ENCODE measurements around the gene ZNF334. TPM values are rescaled to one million over a fixed set of nuclear protein-coding genes. Genes with fewer than 3 reads are reported as not detected.

The ZNF334 gene
- total RNA-seq, 1 experiment from 2014 or later, result 19.5 TPM

DNA sequence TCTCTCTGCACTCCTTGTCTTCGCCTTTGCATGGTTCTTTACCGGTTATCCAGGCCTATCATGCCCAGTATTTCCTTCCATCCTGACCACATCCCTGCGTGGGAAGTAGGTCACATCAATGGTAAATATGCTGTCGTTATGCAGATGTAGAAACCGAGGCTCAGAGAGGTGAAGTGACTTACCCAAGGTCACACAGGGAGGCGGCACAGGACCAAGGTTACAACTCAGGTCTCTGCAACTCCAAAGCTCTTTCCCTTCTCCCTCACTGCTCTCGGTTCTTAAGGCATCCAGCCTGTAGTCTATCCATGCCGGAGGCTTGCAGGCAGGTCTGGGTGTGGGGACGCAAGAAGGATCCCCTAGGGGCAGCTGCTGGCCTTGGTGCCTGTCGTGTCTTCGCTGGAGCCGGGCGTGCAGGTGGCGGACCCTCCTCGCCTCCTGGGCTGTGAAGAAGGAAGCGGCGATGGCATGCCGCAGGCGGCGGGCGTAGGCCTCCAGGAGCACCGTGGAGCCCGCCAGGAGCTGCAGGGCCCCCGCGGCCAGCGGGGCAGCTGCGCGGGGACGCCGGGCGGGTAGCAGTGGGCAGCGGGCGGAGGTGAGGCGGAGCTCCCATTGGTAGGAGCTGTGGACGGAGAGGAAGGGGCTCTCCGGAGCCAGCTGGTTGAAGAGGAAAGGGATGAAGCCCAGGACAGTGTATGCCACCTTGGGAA, 28.0 kb upstream of the ZNF334 start:
- H3K4me3 Mint-ChIP-seq, result no peak overlapping the region
- H3K23ac ChIP-seq (ENCODE audit: insufficient read length, low read depth, low read length), result no peak overlapping the region
- no peak overlapping the region for H2BK12ac ChIP-seq (ENCODE audit: insufficient read length, low read depth, low read length)
- DNase-seq, result peak; percentile 45
- TF ChIP-seq, protein P1, sequence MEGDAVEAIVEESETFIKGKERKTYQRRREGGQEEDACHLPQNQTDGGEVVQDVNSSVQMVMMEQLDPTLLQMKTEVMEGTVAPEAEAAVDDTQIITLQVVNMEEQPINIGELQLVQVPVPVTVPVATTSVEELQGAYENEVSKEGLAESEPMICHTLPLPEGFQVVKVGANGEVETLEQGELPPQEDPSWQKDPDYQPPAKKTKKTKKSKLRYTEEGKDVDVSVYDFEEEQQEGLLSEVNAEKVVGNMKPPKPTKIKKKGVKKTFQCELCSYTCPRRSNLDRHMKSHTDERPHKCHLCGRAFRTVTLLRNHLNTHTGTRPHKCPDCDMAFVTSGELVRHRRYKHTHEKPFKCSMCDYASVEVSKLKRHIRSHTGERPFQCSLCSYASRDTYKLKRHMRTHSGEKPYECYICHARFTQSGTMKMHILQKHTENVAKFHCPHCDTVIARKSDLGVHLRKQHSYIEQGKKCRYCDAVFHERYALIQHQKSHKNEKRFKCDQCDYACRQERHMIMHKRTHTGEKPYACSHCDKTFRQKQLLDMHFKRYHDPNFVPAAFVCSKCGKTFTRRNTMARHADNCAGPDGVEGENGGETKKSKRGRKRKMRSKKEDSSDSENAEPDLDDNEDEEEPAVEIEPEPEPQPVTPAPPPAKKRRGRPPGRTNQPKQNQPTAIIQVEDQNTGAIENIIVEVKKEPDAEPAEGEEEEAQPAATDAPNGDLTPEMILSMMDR (conservative IDR thresholded peaks at IDR 0.05), result no peak
- no peak overlapping the region for H4K8ac ChIP-seq (replicated peaks; ENCODE audit: insufficient read length, low read depth, low read length)
- no peak overlapping the region for H3K4me2 ChIP-seq (ENCODE audit: insufficient read depth, insufficient read length, low read length)
- no peak overlapping the region for H4K91ac ChIP-seq (ENCODE audit: insufficient read length, low read depth, low read length)
- H3K9ac ChIP-seq (ENCODE audit: extremely low read depth, insufficient read length, low read length), result no peak overlapping the region
- H3K27me3 ChIP-seq (ENCODE audit: insufficient read depth, low read length), result no peaks in the 10 kb centered on the region
- no peaks in the 10 kb centered on the region for H3K79me1 ChIP-seq (ENCODE audit: insufficient read depth, low read depth, low read length, poor library complexity, severe bottlenecking)
- H3K23me2 ChIP-seq (ENCODE audit: insufficient read length, low read depth, low read length, poor library complexity, severe bottlenecking), result no peaks in the 10 kb centered on the region
- no peak overlapping the region for H3K27ac ChIP-seq (ENCODE audit: insufficient read length, low read depth, low read length)
- H2BK120ac ChIP-seq (ENCODE audit: low read depth, low read length, poor library complexity, severe bottlenecking), result no peak overlapping the region
- H2BK5ac ChIP-seq (ENCODE audit: insufficient read length, low read length), result no peak overlapping the region
- H2BK20ac ChIP-seq (ENCODE audit: low read depth, low read length, poor library complexity, severe bottlenecking), result no peak overlapping the region
- no peak overlapping the region for H2BK15ac ChIP-seq (ENCODE audit: low read depth, low read length)
- no peak overlapping the region for H2AK5ac ChIP-seq (ENCODE audit: insufficient read length, low read length)
- WGBS (ENCODE audit: extremely low coverage, insufficient read length, low lambda C conversion rate), result no CpG with 5 or more reads among the region's 36 CpGs
- no peaks in the 10 kb centered on the region for H3K9me3 ChIP-seq (ENCODE audit: control insufficient read depth, low read depth, low read length)
- H3K18ac ChIP-seq (ENCODE audit: insufficient read length, low read depth, low read length), result no peak overlapping the region
- no peak overlapping the region for H3K14ac ChIP-seq (ENCODE audit: insufficient read depth, low read length)
- peaks cover 10 to 11% of the 10 kb centered on the region in 2 experiments for H3K4me1 Mint-ChIP-seq
- H3K56ac ChIP-seq (ENCODE audit: insufficient read length, low read depth, low read length), result no peak overlapping the region
- H3K4ac ChIP-seq (ENCODE audit: low read depth, low read length), result no peak overlapping the region
- peaks cover 2% of the 10 kb centered on the region for H3K27me3 Mint-ChIP-seq (ENCODE audit: low read depth)
- H2AFZ ChIP-seq (ENCODE audit: low read length), result no peak overlapping the region
- H3T11ph ChIP-seq (ENCODE audit: low read length), result no peak overlapping the region
- H3K27ac Mint-ChIP-seq, result no peak overlapping the region
- no peaks in the 10 kb centered on the region for H3K36me3 Mint-ChIP-seq (ENCODE audit: insufficient read depth in 1 of 3, low read depth in 3 of 3)
- H3K9me3 Mint-ChIP-seq, result no peaks in the 10 kb centered on the region
- H3K79me2 ChIP-seq (ENCODE audit: insufficient read depth, low read length), result no peaks in the 10 kb centered on the region
- H4K20me1 ChIP-seq (ENCODE audit: control insufficient read depth, insufficient read depth, insufficient read length), result no peaks in the 10 kb centered on the region
- peaks cover 2% of the 10 kb centered on the region; the same call in 1 of the 2 replicates for H3K4me1 ChIP-seq (ENCODE audit: insufficient read depth, low read length)
- H4K5ac ChIP-seq (ENCODE audit: insufficient read length, low read depth, low read length), result no peak overlapping the region

Data from H9 (cell line).